GM19463 (cell line): ENCODE measurements around the gene IGSF9.
A peak's percentile ranks its signal among the peaks of the same experiment; 100 is the strongest.

Experiments used
- ATAC-seq: cut with Tn5 transposase; IDR thresholded peaks from one replicate; pipeline ENCODE4 v1.9.1; 2021; ENCODE audit warnings: mild to moderate bottlenecking, moderate library complexity; ENCODE audit not compliant: unreplicated experiment

The IGSF9 gene

GRCh38 chr1:159933347-159933746, 12.1 kb downstream of the IGSF9 start:
- no peak for ATAC-seq

- ATAC-seq: no peak
These were observed 12.8 kb downstream of the IGSF9 start for GRCh38 chr1:159932296-159933285.

- ATAC-seq: no peak
These were observed 13.6 kb downstream of the IGSF9 start for GRCh38 chr1:159931795-159932173.

GRCh38 chr1:159931101-159931794, 14.2 kb downstream of the IGSF9 start:
- no peak for ATAC-seq

GRCh38 chr1:159930634-159931033, 14.8 kb downstream of the IGSF9 start:
- ATAC-seq: no peak

- ATAC-seq: no peak
These were observed 15.2 kb downstream of the IGSF9 start for GRCh38 chr1:159930216-159930615.

GRCh38 chr1:159929155-159930051, 16.0 kb downstream of the IGSF9 start:
- ATAC-seq: no peak

GRCh38 chr1:159928491-159929050, 16.8 kb downstream of the IGSF9 start:
- ATAC-seq: no peak

GRCh38 chr1:159927849-159928431, 17.5 kb downstream of the IGSF9 start:
- no peak for ATAC-seq

- ATAC-seq: no peak
These were observed 18.1 kb downstream of the IGSF9 start for GRCh38 chr1:159927211-159927848.

GRCh38 chr1:159925719-159926078, 19.7 kb downstream of the IGSF9 start:
- peak; percentile 1 for ATAC-seq

GRCh38 chr1:159924791-159925718, 20.4 kb downstream of the IGSF9 start, which contains the start of gene TAGLN2:
TAGLN2 (minus strand) TSS chr1:159925507; CDS start chr1:159920509, 4,998 bp downstream.
- ATAC-seq: peak; percentile 56

- peak; percentile 7 for ATAC-seq
These were observed 21.2 kb downstream of the IGSF9 start for GRCh38 chr1:159924025-159924790.

- ATAC-seq: peak; percentile 22
These were observed 22.0 kb downstream of the IGSF9 start for GRCh38 chr1:159923203-159924024.

- ATAC-seq: no peak
These were observed 22.8 kb downstream of the IGSF9 start for GRCh38 chr1:159922511-159923202.

- ATAC-seq: no peak
These were observed 23.5 kb downstream of the IGSF9 start for GRCh38 chr1:159921700-159922504.
